CD14-positive monocyte (primary cell): Measurements from ENCODE around the gene HGFAC. TPM values are rescaled to one million over a fixed set of nuclear protein-coding genes. Genes with fewer than 3 reads are reported as not detected.

ENCODE experiments used
- DNase-seq, 3 donors: peaks; one replicate each; pipeline ENCODE4 v3.0.0-alpha.2; 2011 to 2022
- H2AFZ ChIP-seq: 2 replicates; pipeline ENCODE4 v1.6.0; 2012; ENCODE audit warnings: mild to moderate bottlenecking, low read depth, low read length, inconsistent platforms; ENCODE audit not compliant: insufficient read depth, poor library complexity, severe bottlenecking
- H3K27ac ChIP-seq, 2 donors: 1 replicate in 1 of 2; 2 replicates in 1 of 2; pipeline ENCODE4 v1.5.1; 2012 to 2013; ENCODE audit warnings: low read length in 2 of 2, control low read depth in 1 of 2, inconsistent platforms in 1 of 2, low read depth in 1 of 2, mild to moderate bottlenecking in 1 of 2
- H3K27me3 ChIP-seq, 2 donors: one replicate each; pipeline versions ENCODE4 v1.6.0 to v1.6.1; 2011 to 2013; ENCODE audit warnings: low read length in 2 of 2; ENCODE audit not compliant: control insufficient read depth in 2 of 2, insufficient read depth in 2 of 2
- H3K36me3 ChIP-seq, 2 donors: replicated peaks in 1 of 2; 1 replicate in 1 of 2; 2 replicates in 1 of 2; pipeline versions ENCODE4 v1.5.1 to v1.6.1; 2012 to 2013; ENCODE audit warnings: low read length in 2 of 2, control low read depth in 1 of 2, inconsistent platforms in 1 of 2, mild to moderate bottlenecking in 1 of 2; ENCODE audit not compliant: insufficient read depth in 2 of 2, control insufficient read depth in 1 of 2
- H3K4me1 ChIP-seq, 2 donors: 1 replicate in 1 of 2; 2 replicates in 1 of 2; pipeline versions ENCODE4 v1.5.1 to v1.6.1; 2012 to 2013; ENCODE audit warnings: low read length in 2 of 2, control low read depth in 1 of 2, inconsistent platforms in 1 of 2, mild to moderate bottlenecking in 1 of 2, moderate library complexity in 1 of 2; ENCODE audit not compliant: insufficient read depth in 2 of 2, control insufficient read depth in 1 of 2
- H3K4me2 ChIP-seq: replicated peaks from 2 replicates; pipeline ENCODE3; 2012; ENCODE audit warnings: low read length, moderate library complexity, mild to moderate bottlenecking; ENCODE audit not compliant: poor library complexity, severe bottlenecking; ENCODE audit errors: extremely low read depth
- H3K4me3 ChIP-seq, 3 experiments: fragments of 200-600 bp in 1 of 3; sonication (generic) in 1 of 3; replicated peaks in 1 of 3; 1 replicate in 2 of 3; 2 replicates in 1 of 3; pipeline ENCODE4 v1.5.1; 2011 to 2013; ENCODE audit warnings: low read length in 3 of 3, mild to moderate bottlenecking in 3 of 3, control low read depth in 2 of 3, low read depth in 2 of 3, inconsistent platforms in 1 of 3, moderate library complexity in 1 of 3
- H3K79me2 ChIP-seq: 2 replicates; pipeline ENCODE4 v1.6.0; 2012; ENCODE audit warnings: mild to moderate bottlenecking, control low read depth, inconsistent platforms, low read length, moderate library complexity; ENCODE audit not compliant: insufficient read depth
- H3K9ac ChIP-seq: 2 replicates; pipeline ENCODE4 v1.6.0; 2017; ENCODE audit warnings: low read length, mild to moderate bottlenecking; ENCODE audit not compliant: insufficient read depth, poor library complexity, severe bottlenecking
- H3K9me3 ChIP-seq, 2 donors: replicated peaks in 1 of 2; 1 replicate in 1 of 2; 2 replicates in 1 of 2; pipeline versions ENCODE4 v1.5.1 to v1.6.1; 2012 to 2013; ENCODE audit warnings: low read length in 2 of 2, control low read depth in 1 of 2; ENCODE audit not compliant: control insufficient read depth in 1 of 2, insufficient read depth in 1 of 2
- H4K20me1 ChIP-seq: 2 replicates; pipeline ENCODE4 v1.6.0; 2012; ENCODE audit warnings: mild to moderate bottlenecking, low read length, control low read depth, moderate library complexity; ENCODE audit not compliant: insufficient read depth
- H3K27ac Mint-ChIP-seq, 7 donors: one replicate each; pipeline ENCODE4 v1.8.0; 2020; ENCODE audit warnings: mild to moderate bottlenecking in 7 of 7, mixed read lengths in 7 of 7, moderate library complexity in 6 of 7, inconsistent platforms in 2 of 7
- H3K27me3 Mint-ChIP-seq, 3 donors: one replicate each; pipeline ENCODE4 v1.8.0; 2021 to 2022; ENCODE audit warnings: low read depth in 3 of 3, mild to moderate bottlenecking in 3 of 3, mixed read lengths in 3 of 3, moderate library complexity in 3 of 3, inconsistent platforms in 1 of 3
- H3K36me3 Mint-ChIP-seq, 2 donors: one replicate each; pipeline ENCODE4 v1.8.0; 2020; ENCODE audit warnings: mixed read lengths in 2 of 2, inconsistent platforms in 1 of 2, mild to moderate bottlenecking in 1 of 2
- H3K4me1 Mint-ChIP-seq: one replicate; pipeline ENCODE4 v1.8.0; 2020; ENCODE audit warnings: mild to moderate bottlenecking, mixed read lengths
- H3K4me3 Mint-ChIP-seq, 2 donors: one replicate each; pipeline ENCODE4 v1.8.0; 2020; ENCODE audit warnings: mild to moderate bottlenecking in 2 of 2, mixed read lengths in 2 of 2, moderate library complexity in 1 of 2
- H3K9me3 Mint-ChIP-seq, 7 donors: one replicate each; pipeline ENCODE4 v1.8.0; 2020 to 2022; ENCODE audit warnings: mixed read lengths in 7 of 7, mild to moderate bottlenecking in 6 of 7, moderate library complexity in 6 of 7, inconsistent platforms in 2 of 7
- CTCF ChIP-seq: fragments of 200-600 bp; IDR thresholded peaks from one replicate; pipeline ENCODE4 v1.8.0; 2022; ENCODE audit warnings: antibody characterized with exemption, mild to moderate bottlenecking
- WGBS: methylation state at CpG from one replicate; pipeline ENCODE4 v1.1.5; 2013; ENCODE audit warnings: missing lambda C conversion rate; ENCODE audit not compliant: insufficient coverage; 5-methylcytosine and 5-hydroxymethylcytosine counted together
- intact Hi-C, 2 donors: fragments of 100-400 bp; cut with micrococcal nuclease; formaldehyde crosslinking; loops; one replicate each; pipeline versions ENCODE4 v1.15.0 to v1.15.1; 2023
- polyA plus RNA-seq, 3 donors: library from polyadenylated mRNA; depleted of rRNA in 1 of 3; unstranded in 2 of 3; stranded (reverse) in 1 of 3; fragments of 300-500 nt in 2 of 3; fragments of >200 nt in 1 of 3; fragmentation: Illumina TruSeq in 2 of 3; gene quantifications; 1 replicate in 2 of 3; 2 replicates in 1 of 3; pipeline ENCODE4 v1.2.3, GENCODE V29; 2012 to 2021

HGFAC gene
- polyA plus RNA-seq, 3 donors: 0.17 TPM; not detected in 2

- H3K9ac ChIP-seq: no peak overlapping the region
- Mint-ChIP-seq H3K36me3 (no peaks in the 10 kb centered on the region), H3K4me3 (no peak overlapping the region), H3K27me3 (peaks cover 2 to 17% (median 10%) of the 10 kb centered on the region in 3 donors), H3K9me3 (peaks cover 0 to 2% (median 0%) of the 10 kb centered on the region in 7 donors), H3K27ac (no peak overlapping the region), H3K4me1 (no peaks in the 10 kb centered on the region)
- H3K4me1 ChIP-seq: no peaks in the 10 kb centered on the region
- TF ChIP-seq CTCF: no peak
- intact Hi-C loops: no loop called here
- no peaks in the 10 kb centered on the region for H4K20me1 ChIP-seq
- no peaks in the 10 kb centered on the region for H3K36me3 ChIP-seq
- no peak overlapping the region for H3K4me3 ChIP-seq
- no peaks in the 10 kb centered on the region for H3K79me2 ChIP-seq
- no peaks in the 10 kb centered on the region for H3K9me3 ChIP-seq
- H3K4me2 ChIP-seq: no peak overlapping the region
- no peak overlapping the region for H2AFZ ChIP-seq
- DNase-seq: no peak
- 70% methylated on average over 8 of the region's 22 CpGs for WGBS
- H3K27ac ChIP-seq: no peak overlapping the region
- peaks cover 0 to 2% of the 10 kb centered on the region in 2 donors for H3K27me3 ChIP-seq
Observed at GRCh38 chr4:3475713-3476260, 34.0 kb downstream of the HGFAC start.

GRCh38 chr4:3476341-3476747 is 34.6 kb downstream of the HGFAC start:
- TF ChIP-seq CTCF: no peak
- Histone ChIP-seq H2AFZ (no peak overlapping the region), H4K20me1 (no peaks in the 10 kb centered on the region), H3K9me3 (no peaks in the 10 kb centered on the region), H3K79me2 (no peaks in the 10 kb centered on the region), H3K9ac (no peak overlapping the region), H3K4me1 (no peaks in the 10 kb centered on the region), H3K27ac (no peak overlapping the region), H3K4me2 (no peak overlapping the region), H3K27me3 (peaks cover 0 to 8% of the 10 kb centered on the region in 2 donors), H3K4me3 (no peak overlapping the region), H3K36me3 (no peaks in the 10 kb centered on the region)
- no peaks in the 10 kb centered on the region for H3K36me3 Mint-ChIP-seq
- no peak overlapping the region for H3K27ac Mint-ChIP-seq
- H3K4me3 Mint-ChIP-seq: no peak overlapping the region
- DNase-seq: no peak
- H3K9me3 Mint-ChIP-seq: peaks cover 0 to 2% (median 0%) of the 10 kb centered on the region in 7 donors
- intact Hi-C loops: no loop called here
- H3K27me3 Mint-ChIP-seq: peaks cover 8 to 22% (median 10%) of the 10 kb centered on the region in 3 donors
- no peaks in the 10 kb centered on the region for H3K4me1 Mint-ChIP-seq
- WGBS: 95% methylated on average over 19 of the region's 22 CpGs
